NCI-H345 (cell line): Measurements from ENCODE around the gene ORMDL2.
"Not testable (repeated sequence)": the region's sequence is repeated elsewhere in the genome, so short reads cannot be mapped to it uniquely, and the experiment has no call there.

Source experiments
- DNase-seq: peaks from one replicate; lab custom pipeline; 2025; lab: John Stamatoyannopoulos, UW

The ORMDL2 gene

GRCh38 chr12:55852740-55853139, 34.9 kb downstream of the ORMDL2 start:
- no peak for DNase-seq

DNA sequence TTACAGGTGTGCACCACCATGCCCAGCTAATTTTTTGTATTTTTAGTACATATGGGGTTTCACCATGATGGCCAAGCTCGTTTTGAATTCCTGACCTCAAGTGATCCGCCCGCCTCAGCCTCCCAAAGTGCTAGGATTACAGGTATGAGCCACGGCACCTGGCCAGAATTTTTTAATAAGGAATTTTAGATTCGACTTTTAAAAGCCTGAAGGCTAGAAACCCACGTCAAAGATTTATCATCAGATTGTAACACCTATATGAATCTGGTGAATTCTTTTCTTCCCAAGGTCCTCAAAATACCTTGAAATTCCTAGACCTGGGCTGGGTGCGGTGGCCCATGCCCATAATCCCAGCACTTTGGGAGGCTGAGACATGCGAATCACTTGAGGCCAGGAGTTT, 43.6 kb downstream of the ORMDL2 start:
- DNase-seq: no peak

GRCh38 chr12:55861871-55862270, 44.0 kb downstream of the ORMDL2 start:
- no peak for DNase-seq

GRCh38 chr12:55862286-55862685, 44.4 kb downstream of the ORMDL2 start:
- DNase-seq: no peak

- DNase-seq: not testable (repeated sequence)
Measured at GRCh38 chr12:55862931-55863330, 45.1 kb downstream of the ORMDL2 start.

DNA sequence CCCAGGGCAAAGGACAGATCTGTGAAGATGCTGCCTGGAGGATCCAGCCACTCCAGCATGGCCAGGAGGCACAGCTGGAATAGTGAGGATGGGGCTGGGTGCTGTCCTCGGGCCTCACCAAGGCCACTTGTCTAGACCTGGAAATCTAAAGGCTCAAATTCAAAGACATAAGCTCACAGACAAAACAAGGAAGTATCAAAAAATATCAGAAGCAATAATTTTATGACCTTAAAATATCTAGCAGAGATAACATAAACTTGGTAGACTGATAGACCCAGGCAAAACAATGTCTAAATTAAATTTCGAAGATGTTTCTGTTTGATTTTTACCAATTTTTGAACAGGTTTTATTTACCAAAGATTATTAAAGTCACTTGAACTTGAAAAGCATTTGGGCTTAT, 47.5 kb downstream of the ORMDL2 start:
- no peak for DNase-seq

DNA sequence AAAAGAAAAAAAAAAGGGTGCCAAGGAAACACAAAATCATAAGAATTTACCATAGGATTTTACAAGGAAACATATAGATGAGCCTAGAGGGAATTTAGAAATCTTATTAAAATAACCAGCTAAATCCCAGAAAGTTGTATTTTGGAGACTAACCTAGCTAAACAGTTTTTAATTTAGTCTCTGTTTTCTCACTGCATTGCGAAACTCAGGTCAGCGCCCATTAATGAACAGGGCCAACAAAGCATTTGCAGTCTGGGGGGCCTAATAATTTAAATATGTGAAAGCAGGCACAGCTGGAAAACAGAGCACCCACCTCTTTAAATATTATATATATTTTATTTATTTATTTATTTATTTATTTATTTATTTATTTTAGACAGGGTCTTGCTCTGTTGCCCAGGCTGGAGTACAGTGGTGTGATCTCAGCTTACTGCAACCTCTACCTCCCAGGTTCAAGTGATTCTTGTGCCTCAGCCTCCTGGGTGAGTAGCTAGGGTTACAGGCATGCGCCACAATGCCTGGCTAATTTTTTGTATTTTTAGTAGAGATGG, 48.7 kb downstream of the ORMDL2 start:
- DNase-seq: not testable (repeated sequence)
